G401 (cell line): Measurements from ENCODE around the gene RIMBP2. TPM values are rescaled to one million over a fixed set of nuclear protein-coding genes. Genes with fewer than 3 reads are reported as not detected.

Source experiments
- DNase-seq: peaks from one replicate; pipeline ENCODE4 v3.0.0-alpha.2; 2015; ENCODE audit warnings: low spot score
- in situ Hi-C: cut with HindIII; loops from 2 replicates; pipeline ENCODE4 v1.10.0; 2016; ENCODE audit warnings: low sequenced_read_pairs, mixed read lengths
- total RNA-seq: library from RNA; depleted of rRNA; stranded (reverse); fragments of >200 nt; shearing (Covaris generic); gene quantifications from 2 replicates; pipeline ENCODE4 v1.2.3, GENCODE V29; 2014

Gene RIMBP2
- total RNA-seq, 1 experiment from 2014 or later: 75.3 TPM

- in situ Hi-C loops: no loop called here
- DNase-seq: no peak
These were observed 211.8 kb downstream of the RIMBP2 start for GRCh38 chr12:130504110-130504839.

- no peak for DNase-seq
- in situ Hi-C loops: no loop called here
These were observed 214.3 kb downstream of the RIMBP2 start for GRCh38 chr12:130501821-130502220.

GRCh38 chr12:130500835-130501330, 215.2 kb downstream of the RIMBP2 start:
- no peak for DNase-seq
- in situ Hi-C loops: no loop called here

DNA sequence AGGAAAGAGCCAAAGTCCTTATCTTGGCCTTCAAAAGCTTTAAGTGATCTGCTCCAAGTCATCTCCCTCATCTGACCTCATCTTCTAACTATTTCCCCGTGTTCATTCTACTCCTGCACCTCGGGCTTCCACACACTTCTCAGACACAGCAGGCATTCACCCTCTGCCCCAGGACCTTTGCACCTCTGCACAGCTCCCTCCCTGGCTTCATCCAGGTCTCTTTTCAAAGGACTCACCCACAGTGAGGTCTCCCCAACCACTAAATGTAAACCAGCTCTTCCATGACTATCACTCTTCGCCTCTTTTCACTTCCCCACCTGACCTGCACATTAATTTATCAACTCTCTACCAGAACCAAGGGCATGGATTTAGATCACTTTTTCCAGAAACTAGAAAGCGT, 216.6 kb downstream of the RIMBP2 start:
- in situ Hi-C loops: no loop called here
- no peak for DNase-seq

DNA sequence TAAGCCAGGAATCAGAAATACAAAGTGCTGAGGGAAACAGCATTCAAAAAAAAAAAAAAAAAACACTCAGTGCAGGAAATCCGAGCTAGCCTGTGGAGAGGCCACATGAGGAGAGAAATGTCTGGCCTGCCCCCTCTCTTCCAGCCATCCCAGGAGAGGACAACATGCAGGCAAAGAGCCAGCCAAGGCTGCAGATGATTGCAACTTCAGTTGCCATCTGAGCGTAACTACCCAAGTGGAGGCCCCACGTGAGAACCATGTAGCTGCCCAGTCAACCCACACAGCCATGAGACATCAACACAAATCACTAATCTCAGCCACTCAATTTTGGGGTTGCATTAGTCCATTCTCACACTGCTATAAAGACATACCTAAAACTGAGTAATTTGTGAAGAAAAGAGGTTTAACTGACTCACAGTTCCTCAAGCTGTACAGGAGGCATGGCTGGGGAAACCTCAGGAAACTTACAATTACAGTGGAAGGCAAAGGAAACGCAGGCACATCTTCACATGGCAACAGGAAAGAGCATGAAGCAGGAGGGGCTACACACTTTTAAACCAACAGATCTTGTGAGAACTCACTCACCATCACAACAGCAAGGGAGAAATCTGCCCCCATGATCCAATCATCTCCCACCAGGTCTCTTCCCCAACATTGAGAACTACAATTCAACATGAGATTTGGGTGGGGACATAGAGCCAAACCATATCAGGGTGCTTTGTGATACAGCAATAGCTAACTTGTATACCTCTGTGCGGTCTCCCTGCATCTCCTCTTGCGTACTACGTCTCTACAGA, 217.3 kb downstream of the RIMBP2 start:
- in situ Hi-C loops: no loop called here
- no peak for DNase-seq

GRCh38 chr12:130497991-130498390, 218.1 kb downstream of the RIMBP2 start:
- DNase-seq: no peak

DNA sequence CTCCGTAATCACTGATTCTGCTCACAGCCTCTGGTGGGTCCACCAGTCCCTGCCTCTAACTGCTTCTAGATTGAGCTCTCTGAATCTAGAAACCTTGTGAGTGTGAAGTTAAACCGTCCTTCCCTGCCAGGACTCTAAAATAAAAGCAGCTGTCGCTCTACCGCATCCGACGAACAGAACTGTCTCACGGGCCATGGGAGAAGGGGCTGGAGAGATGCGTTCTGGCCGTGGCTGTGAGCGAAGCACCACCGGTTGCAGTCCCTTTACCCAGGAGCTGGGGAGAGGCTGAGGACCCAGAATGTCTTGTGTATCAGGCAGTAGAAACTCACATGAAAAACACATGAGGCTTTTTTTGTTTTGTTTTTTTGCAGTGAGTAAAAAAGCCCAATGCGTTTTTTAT, 218.8 kb downstream of the RIMBP2 start:
- no peak for DNase-seq
- in situ Hi-C loops: no loop called here

More at GRCh38 chr12:130497991-130498390, 218.1 kb downstream of the RIMBP2 start:
- in situ Hi-C loops: no loop called here

DNA sequence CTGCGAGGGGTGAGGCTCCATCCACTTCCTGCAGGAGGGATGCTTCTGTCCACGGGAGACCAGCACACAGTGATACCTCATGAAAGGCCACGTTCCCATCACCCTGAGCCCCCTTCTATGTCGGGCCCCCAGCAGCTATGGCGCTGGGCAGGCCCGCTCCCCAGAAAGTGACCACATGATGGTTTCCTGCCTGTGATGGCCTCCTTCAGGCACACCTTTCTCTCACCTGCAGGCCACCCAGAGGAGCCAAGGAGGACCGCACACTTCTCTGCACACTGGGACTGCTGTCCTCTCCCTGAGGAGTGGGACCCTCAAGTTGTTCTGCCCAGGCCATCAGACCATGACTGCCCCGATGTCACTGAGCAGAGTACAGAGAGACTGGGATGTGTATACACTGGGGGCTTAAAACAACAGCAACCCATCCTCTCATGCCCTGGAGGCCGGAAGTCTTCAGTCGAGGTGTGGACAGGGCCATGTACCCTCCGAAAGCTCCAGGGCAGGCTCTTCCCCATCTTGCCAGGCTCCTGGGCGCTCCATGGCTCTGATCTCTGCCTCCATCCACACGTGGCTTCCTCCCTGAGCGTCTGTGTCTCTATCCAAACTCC, 219.5 kb downstream of the RIMBP2 start:
- no peak for DNase-seq
- in situ Hi-C loops: no loop called here

DNA sequence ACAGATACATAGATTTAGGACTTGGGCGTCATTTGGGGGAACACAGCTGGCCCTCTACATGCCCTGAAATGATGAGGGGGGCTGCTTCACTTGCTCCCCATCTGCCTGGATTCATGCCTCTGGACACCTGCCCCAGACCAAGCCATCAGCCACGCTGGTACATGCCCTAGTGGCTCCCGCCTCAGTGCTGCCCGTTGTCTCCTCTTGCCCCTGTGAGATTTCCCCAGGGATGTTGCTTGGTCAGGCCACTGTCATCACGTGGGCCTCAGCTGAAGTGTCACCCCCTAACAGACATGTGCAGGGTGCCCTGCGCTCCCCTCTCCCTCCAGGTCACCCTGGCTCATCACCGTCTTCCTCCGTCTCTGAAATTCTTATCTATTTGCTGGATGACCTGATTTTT, 220.9 kb downstream of the RIMBP2 start:
- DNase-seq: no peak
- in situ Hi-C loops: no loop called here

- in situ Hi-C loops: no loop called here
- no peak for DNase-seq
These were observed 221.4 kb downstream of the RIMBP2 start for GRCh38 chr12:130494736-130495135.

DNA sequence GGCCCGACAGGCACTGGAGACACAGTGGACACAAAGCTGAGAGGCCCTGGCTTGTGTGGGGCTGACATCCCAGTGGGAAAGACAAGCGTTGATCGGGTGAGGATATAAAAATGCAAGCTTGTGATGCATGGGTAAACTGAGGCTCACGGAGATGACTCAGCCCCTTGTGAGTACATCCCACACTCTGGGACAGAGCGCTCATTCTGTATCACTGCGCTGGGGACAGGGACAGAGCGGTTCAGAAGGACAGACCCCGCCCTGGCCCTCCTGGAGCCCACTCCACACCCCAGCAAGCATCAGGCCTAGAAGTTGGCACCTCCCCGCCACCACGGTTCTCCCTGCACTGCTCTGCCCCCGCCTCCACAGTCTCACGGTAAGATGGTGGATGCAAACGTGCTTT, 222.1 kb downstream of the RIMBP2 start:
- in situ Hi-C loops: no loop called here

GRCh38 chr12:130491421-130492357, 224.4 kb downstream of the RIMBP2 start:
- in situ Hi-C loops: no loop called here
- DNase-seq: no peak

More for the DNA sequence above, 222.1 kb downstream of the RIMBP2 start:
- DNase-seq: no peak

- no peak for DNase-seq
- in situ Hi-C loops: no loop called here
These were observed 225.4 kb downstream of the RIMBP2 start for GRCh38 chr12:130490674-130491073.

DNA sequence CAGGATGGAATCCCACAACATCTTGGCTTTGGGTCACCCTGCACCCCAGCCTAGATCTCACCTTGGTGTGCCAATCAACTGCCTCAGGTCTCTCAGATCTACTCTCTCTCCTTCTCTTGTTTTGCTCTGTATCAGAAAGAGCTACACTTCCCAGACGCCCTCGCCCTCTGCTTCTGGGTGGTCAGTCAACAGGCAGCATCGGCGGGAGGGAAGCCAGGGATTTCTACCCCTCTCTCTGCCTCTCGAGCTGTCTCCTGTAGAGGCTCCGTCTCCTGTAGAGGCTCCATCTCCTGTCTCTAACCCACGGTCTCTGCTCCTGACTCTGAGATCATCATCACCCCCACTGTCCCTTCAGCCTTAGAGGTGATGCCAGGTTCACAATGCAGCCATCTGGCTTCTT, 226.8 kb downstream of the RIMBP2 start:
- in situ Hi-C loops: no loop called here
- no peak for DNase-seq

DNA sequence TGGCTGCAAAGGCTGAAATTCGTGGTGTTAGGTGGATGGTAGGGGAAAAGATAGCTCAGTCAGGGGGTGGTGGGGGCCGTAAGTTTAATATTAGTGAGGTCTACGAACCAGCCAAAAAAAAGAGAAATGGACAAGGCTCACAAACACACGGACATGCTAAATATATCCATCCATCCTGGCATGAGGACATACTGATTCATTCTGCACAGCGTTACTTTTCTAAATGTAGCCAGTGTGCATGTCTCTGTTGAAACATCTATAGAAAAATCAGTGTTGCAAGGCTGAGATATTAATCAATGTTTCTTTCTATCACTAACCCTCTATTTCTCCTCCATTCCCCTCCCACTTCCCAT, 227.8 kb downstream of the RIMBP2 start:
- in situ Hi-C loops: no loop called here
- no peak for DNase-seq

DNA sequence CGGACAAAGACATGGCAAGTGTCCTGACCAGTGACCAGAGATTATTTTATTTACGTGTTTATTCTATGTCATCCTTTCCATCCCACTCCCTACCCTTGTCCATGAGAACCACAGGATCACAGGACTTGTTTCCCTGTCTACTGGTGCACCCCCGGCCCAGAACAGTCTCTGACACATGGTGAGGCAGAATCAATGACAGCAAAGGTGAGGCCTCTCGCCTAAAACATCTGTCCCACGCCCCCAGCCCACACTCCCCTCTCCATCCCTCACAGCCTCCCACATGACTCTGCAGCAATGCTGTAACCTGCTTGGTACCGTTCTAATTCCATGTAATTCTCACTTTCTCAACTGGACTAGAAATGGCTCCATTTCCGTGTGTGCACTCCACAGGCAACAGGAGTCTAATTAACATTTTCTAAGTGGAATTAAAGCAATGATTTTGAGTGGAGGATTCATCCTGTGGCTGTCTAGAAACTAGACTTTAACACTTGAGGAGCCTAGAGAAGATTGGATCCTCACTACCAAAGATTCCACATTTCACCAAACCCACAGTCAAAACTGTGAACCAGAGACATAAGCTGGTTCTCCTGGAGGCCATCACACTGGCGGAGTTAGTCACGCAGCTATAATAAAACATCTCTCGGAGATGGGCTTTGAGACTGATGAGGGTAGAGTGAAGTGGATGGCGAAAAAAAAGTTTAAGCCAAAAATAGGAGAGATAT, 228.3 kb downstream of the RIMBP2 start:
- DNase-seq: no peak
- in situ Hi-C loops: no loop called here

DNA sequence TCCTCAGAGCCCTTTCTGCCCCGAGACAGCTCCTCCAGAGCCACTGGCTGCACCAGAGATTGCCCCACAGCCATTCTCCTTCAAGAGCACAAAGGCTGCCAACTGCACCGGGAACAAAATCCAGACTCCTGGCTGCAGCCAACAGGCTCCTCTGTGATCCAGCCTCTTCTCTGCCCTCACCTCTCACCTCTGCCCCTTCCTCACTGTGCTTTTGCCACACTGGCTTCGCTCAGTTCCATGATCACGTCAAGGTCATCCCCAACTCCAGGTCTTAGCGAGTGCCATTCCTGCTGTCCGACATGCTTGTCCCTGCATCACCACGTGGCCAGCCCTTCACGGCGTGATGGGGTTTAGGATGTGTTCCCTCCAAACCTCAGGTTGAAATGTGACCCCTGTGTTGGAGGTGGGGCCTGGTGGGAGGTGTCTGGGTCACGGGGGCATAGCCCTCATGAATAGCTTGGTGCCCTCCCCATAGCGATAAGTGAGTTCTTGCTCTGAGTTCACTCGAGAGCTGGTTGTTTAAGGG, 229.1 kb downstream of the RIMBP2 start:
- in situ Hi-C loops: no loop called here
- DNase-seq: no peak

- no peak for DNase-seq
- in situ Hi-C loops: no loop called here
These were observed 230.0 kb downstream of the RIMBP2 start for GRCh38 chr12:130486146-130486435.
